IPS-18c (cell line): ENCODE results near the gene CNTFR.

ENCODE experiments used
- H3K4me3 ChIP-seq: 2 replicates; pipeline ENCODE4 v1.7.0; 2013; ENCODE audit warnings: low read depth, mild to moderate bottlenecking, low read length, moderate library complexity; ENCODE audit not compliant: insufficient read depth
- H3K9me3 ChIP-seq: one replicate; pipeline ENCODE4 v1.6.1; 2013; ENCODE audit warnings: mild to moderate bottlenecking, low read length, moderate library complexity; ENCODE audit not compliant: control insufficient read depth, insufficient read depth

Gene CNTFR

GRCh38 chr9:34510497-34511468 is 78.7 kb downstream of the CNTFR start:
- H3K4me3 ChIP-seq: no peak overlapping the region
- H3K9me3 ChIP-seq: peaks cover 2% of the 10 kb centered on the region

GRCh38 chr9:34508951-34509350 is 80.6 kb downstream of the CNTFR start:
- H3K4me3 ChIP-seq: no peak overlapping the region
- peaks cover 2% of the 10 kb centered on the region for H3K9me3 ChIP-seq

GRCh38 chr9:34508463-34508862 is 81.1 kb downstream of the CNTFR start:
- H3K4me3 ChIP-seq: no peak overlapping the region
- H3K9me3 ChIP-seq: peaks cover 2% of the 10 kb centered on the region

GRCh38 chr9:34507966-34508365 is 81.6 kb downstream of the CNTFR start:
- Histone ChIP-seq H3K9me3 (peaks cover 5% of the 10 kb centered on the region), H3K4me3 (no peak overlapping the region)

- Histone ChIP-seq H3K9me3 (peaks cover 5% of the 10 kb centered on the region), H3K4me3 (no peak overlapping the region)
Observed at GRCh38 chr9:34507556-34507955, 82.0 kb downstream of the CNTFR start.

GRCh38 chr9:34506623-34507022 is 82.9 kb downstream of the CNTFR start:
- no peak overlapping the region for H3K4me3 ChIP-seq
- H3K9me3 ChIP-seq: peaks cover 5% of the 10 kb centered on the region

GRCh38 chr9:34505370-34506120 is 84.0 kb downstream of the CNTFR start:
- Histone ChIP-seq H3K9me3 (peaks cover 5% of the 10 kb centered on the region), H3K4me3 (no peak overlapping the region)

- no peak overlapping the region for H3K4me3 ChIP-seq
- H3K9me3 ChIP-seq: peaks cover 5% of the 10 kb centered on the region
Observed at GRCh38 chr9:34503406-34503805, 86.1 kb downstream of the CNTFR start.

- Histone ChIP-seq H3K9me3 (peaks cover 5% of the 10 kb centered on the region), H3K4me3 (no peak overlapping the region)
Observed at GRCh38 chr9:34502891-34503290, 86.6 kb downstream of the CNTFR start.

- Histone ChIP-seq H3K4me3 (no peak overlapping the region), H3K9me3 (peaks cover 5% of the 10 kb centered on the region)
Observed at GRCh38 chr9:34502471-34502870, 87.1 kb downstream of the CNTFR start.

GRCh38 chr9:34501889-34502425 is 87.6 kb downstream of the CNTFR start:
- Histone ChIP-seq H3K9me3 (peaks cover 5% of the 10 kb centered on the region), H3K4me3 (no peak overlapping the region)
